Endodermal cell (in vitro differentiated cells): ENCODE results near the gene CNOT3. TPM values are rescaled to one million over a fixed set of nuclear protein-coding genes. Genes with fewer than 3 reads are reported as not detected.
"Not testable (repeated sequence)": the region's sequence is repeated elsewhere in the genome, so short reads cannot be mapped to it uniquely, and the experiment has no call there.

Experiments
- DNase-seq: peaks from one replicate; pipeline ENCODE4 v3.0.0-alpha.2; 2017
- H3K27ac ChIP-seq: 2 replicates; pipeline ENCODE4 v1.5.1; 2013; ENCODE audit warnings: mild to moderate bottlenecking, low read depth, low read length, moderate library complexity
- H3K27me3 ChIP-seq: 2 replicates; pipeline ENCODE4 v1.6.1; 2013; ENCODE audit warnings: mild to moderate bottlenecking, low read length, moderate library complexity; ENCODE audit not compliant: insufficient read depth, control insufficient read depth, poor library complexity, severe bottlenecking
- H3K36me3 ChIP-seq: 2 replicates; pipeline ENCODE4 v1.7.0; 2013; ENCODE audit warnings: mild to moderate bottlenecking, low read length, moderate library complexity; ENCODE audit not compliant: control insufficient read depth, insufficient read depth
- H3K4me1 ChIP-seq: one replicate; pipeline ENCODE4 v1.7.0; 2013; ENCODE audit warnings: low read length; ENCODE audit not compliant: control insufficient read depth, insufficient read depth
- H3K4me3 ChIP-seq: 2 replicates; pipeline ENCODE4 v1.5.1; 2013; ENCODE audit warnings: mild to moderate bottlenecking, low read length, moderate library complexity
- H3K9ac ChIP-seq: 2 replicates; pipeline ENCODE4 v1.6.1; 2013; ENCODE audit warnings: mild to moderate bottlenecking, low read length, moderate library complexity; ENCODE audit not compliant: poor library complexity, severe bottlenecking; ENCODE audit errors: extremely low read depth
- H3K9me3 ChIP-seq: 2 replicates; pipeline ENCODE4 v1.6.1; 2013; ENCODE audit warnings: mild to moderate bottlenecking, low read length, moderate library complexity; ENCODE audit not compliant: control insufficient read depth
- H3K27ac Mint-ChIP-seq: 2 replicates; pipeline ENCODE4 v1.8.0; 2020; ENCODE audit warnings: mixed read lengths
- H3K27me3 Mint-ChIP-seq: 2 replicates; pipeline ENCODE4 v1.8.0; 2021; ENCODE audit warnings: mild to moderate bottlenecking, mixed read lengths; ENCODE audit not compliant: insufficient read depth
- H3K36me3 Mint-ChIP-seq: 2 replicates; pipeline ENCODE4 v1.8.0; 2020; ENCODE audit warnings: low read depth, mixed read lengths
- H3K4me1 Mint-ChIP-seq: 2 replicates; pipeline ENCODE4 v1.8.0; 2020; ENCODE audit warnings: mixed read lengths
- H3K4me3 Mint-ChIP-seq: 2 replicates; pipeline ENCODE4 v1.8.0; 2020; ENCODE audit warnings: mild to moderate bottlenecking, moderate library complexity, mixed read lengths
- H3K9me3 Mint-ChIP-seq: 2 replicates; pipeline ENCODE4 v1.8.0; 2020; ENCODE audit warnings: mild to moderate bottlenecking, mixed read lengths
- CTCF ChIP-seq: fragments of 200-600 bp; sonication (generic); conservative IDR thresholded peaks from 2 replicates; pipeline ENCODE4 v1.5.0; 2021; ENCODE audit warnings: antibody characterized with exemption, mild to moderate bottlenecking
- WGBS, 2 experiments: methylation state at CpG; one replicate each; pipeline versions ENCODE4 v1.1.5 to v1.1.7; 2013; ENCODE audit warnings: missing lambda C conversion rate in 2 of 2, mixed read lengths in 1 of 2; ENCODE audit not compliant: insufficient coverage in 1 of 2, insufficient read length in 1 of 2; 5-methylcytosine and 5-hydroxymethylcytosine counted together
- total RNA-seq, 2 donors: library from RNA; stranded (reverse); fragmentation: NEBNext Ultra II Directional in 1 of 2; extraction: Animal tissue kit (Norgen Biotek cat#: 25700) in 1 of 2; gene quantifications; 2 replicates in 1 of 2; 3 replicates in 1 of 2; pipeline ENCODE4 v1.2.1, GENCODE V29; 2021

Gene CNOT3
- total RNA-seq, 2 donors from 2014 or later: 78.9 to 82.7 TPM

GRCh38 chr19:54191811-54192453, 54.4 kb downstream of the CNOT3 start:
- H3K9ac ChIP-seq: peak overlapping the region; percentile 79
- no peaks in the 10 kb centered on the region for H3K27me3 ChIP-seq
- Mint-ChIP-seq H3K9me3 (no peaks in the 10 kb centered on the region), H3K27me3 (no peaks in the 10 kb centered on the region), H3K4me1 (peaks cover 14% of the 10 kb centered on the region), H3K27ac (peak overlapping the region; percentile 93), H3K36me3 (peaks cover 46% of the 10 kb centered on the region), H3K4me3 (peak overlapping the region; percentile 76)
- no peaks in the 10 kb centered on the region for H3K9me3 ChIP-seq
- TF ChIP-seq CTCF: no peak
- H3K4me3 ChIP-seq: peak overlapping the region; percentile 96
- H3K4me1 ChIP-seq: no peaks in the 10 kb centered on the region
- peak overlapping the region; percentile 98 for H3K27ac ChIP-seq
- no peak for DNase-seq
- 68% methylated on average over 9 to 19 of the region's 19 CpGs for WGBS, 2 experiments
- peaks cover 39% of the 10 kb centered on the region for H3K36me3 ChIP-seq

DNA sequence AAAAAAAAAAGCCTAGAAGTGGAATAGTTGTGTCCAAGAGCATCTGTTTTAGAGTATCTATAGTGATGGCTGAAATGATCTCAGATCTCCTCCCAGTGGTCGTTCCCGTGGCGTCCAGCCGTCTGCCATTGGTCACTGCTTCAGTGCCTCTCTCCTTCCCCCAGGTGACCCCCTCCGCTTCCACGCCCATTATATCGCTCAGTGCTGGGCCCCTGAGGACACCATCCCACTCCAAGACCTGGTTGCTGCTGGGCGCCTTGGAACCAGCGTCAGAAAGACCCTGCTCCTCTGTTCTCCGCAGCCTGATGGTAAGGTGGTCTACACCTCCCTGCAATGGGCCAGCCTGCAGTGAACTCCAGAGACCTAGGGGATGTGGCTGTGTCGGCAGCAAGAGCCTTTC, 55.4 kb downstream of the CNOT3 start:
- no peaks in the 10 kb centered on the region for H3K9me3 Mint-ChIP-seq
- peaks cover 44% of the 10 kb centered on the region for H3K36me3 Mint-ChIP-seq
- H3K27ac Mint-ChIP-seq: no peak overlapping the region
- no peaks in the 10 kb centered on the region for H3K27me3 ChIP-seq
- no peaks in the 10 kb centered on the region for H3K9me3 ChIP-seq
- WGBS, 2 experiments: 93 to 97% methylated on average over 5 to 11 of the region's 11 CpGs
- peaks cover 36% of the 10 kb centered on the region for H3K36me3 ChIP-seq
- no peaks in the 10 kb centered on the region for H3K4me1 ChIP-seq
- TF ChIP-seq CTCF: no peak
- no peaks in the 10 kb centered on the region for H3K27me3 Mint-ChIP-seq
- H3K27ac ChIP-seq: no peak overlapping the region
- peak overlapping the region; percentile 76 for H3K4me3 Mint-ChIP-seq
- H3K4me1 Mint-ChIP-seq: peaks cover 10% of the 10 kb centered on the region
- H3K4me3 ChIP-seq: no peak overlapping the region
- H3K9ac ChIP-seq: no peak overlapping the region
- no peak for DNase-seq

DNA sequence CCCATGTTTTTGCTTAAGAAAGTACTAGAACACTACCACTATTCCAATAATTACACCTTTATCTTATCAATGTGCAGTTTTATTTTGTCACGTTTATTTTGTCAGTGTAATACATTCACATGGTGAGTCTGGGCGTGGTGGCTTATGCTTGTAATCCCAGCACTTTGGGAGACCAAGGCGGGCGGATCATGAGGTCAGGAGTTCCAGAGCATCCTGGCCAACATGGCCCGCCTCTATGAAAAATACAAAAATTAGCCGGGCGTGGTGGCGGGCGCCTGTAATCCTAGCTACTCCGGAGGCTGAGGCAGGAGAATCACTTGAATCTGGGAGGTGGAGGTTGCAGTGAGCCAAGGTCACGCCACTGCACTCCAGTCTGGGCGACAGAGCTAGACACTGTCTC, 56.9 kb downstream of the CNOT3 start:
- not testable (repeated sequence) for H3K27ac ChIP-seq, H3K9me3 ChIP-seq, DNase-seq, H3K27me3 Mint-ChIP-seq, H3K4me3 ChIP-seq, H3K4me1 Mint-ChIP-seq, H3K4me1 ChIP-seq, H3K27ac Mint-ChIP-seq, H3K9ac ChIP-seq, H3K27me3 ChIP-seq, H3K9me3 Mint-ChIP-seq, H3K4me3 Mint-ChIP-seq
- H3K36me3 Mint-ChIP-seq: peaks cover 44% of the 10 kb centered on the region
- WGBS, 2 experiments: 92 to 94% methylated on average over 8 to 12 of the region's 12 CpGs
- peaks cover 36% of the 10 kb centered on the region for H3K36me3 ChIP-seq

GRCh38 chr19:54196536-54196935, 59.0 kb downstream of the CNOT3 start:
- WGBS, 2 experiments: 88 to 97% methylated on average over 4 to 7 of the region's 7 CpGs
- no peak overlapping the region for H3K27ac Mint-ChIP-seq
- no peak for DNase-seq
- no peak overlapping the region for H3K27ac ChIP-seq
- H3K36me3 Mint-ChIP-seq: peaks cover 52% of the 10 kb centered on the region
- H3K9ac ChIP-seq: no peak overlapping the region
- H3K4me1 Mint-ChIP-seq: peaks cover 11% of the 10 kb centered on the region
- peaks cover 42% of the 10 kb centered on the region for H3K36me3 ChIP-seq
- H3K27me3 ChIP-seq: no peaks in the 10 kb centered on the region
- H3K9me3 Mint-ChIP-seq: no peaks in the 10 kb centered on the region
- no peak for TF ChIP-seq CTCF
- no peaks in the 10 kb centered on the region for H3K27me3 Mint-ChIP-seq
- no peak overlapping the region for H3K4me3 Mint-ChIP-seq
- H3K4me3 ChIP-seq: no peak overlapping the region
- no peaks in the 10 kb centered on the region for H3K4me1 ChIP-seq
- no peaks in the 10 kb centered on the region for H3K9me3 ChIP-seq
